Measurements from ENCODE around the gene NFIX. TPM values are rescaled to one million over a fixed set of nuclear protein-coding genes. Genes with fewer than 3 reads are reported as not detected.

NFIX gene
- polyA plus RNA-seq, 3 donors, result 0.25 to 3.7 (median 0.90) TPM

DNA sequence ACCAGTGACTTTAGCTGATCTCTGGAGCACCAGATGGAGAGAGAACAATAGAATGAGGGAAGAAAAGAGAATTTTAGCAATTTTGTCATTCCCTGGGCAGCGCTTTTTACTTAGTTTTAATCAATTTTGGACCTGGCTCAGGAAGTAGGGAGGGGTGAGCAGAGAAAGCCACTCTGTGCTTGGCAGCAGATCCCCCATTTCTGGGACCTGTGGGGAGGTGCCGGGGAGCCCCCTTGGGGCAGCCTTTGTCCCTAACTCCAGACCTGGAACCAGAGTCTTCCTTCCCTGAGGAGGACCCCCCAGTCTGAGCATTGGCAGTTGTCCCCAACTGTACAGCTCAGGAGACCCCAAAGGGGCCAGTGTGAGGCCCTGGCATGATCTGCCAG is 96.9 kb downstream of the NFIX start:
- Histone ChIP-seq H3K4me1 (ENCODE audit: control insufficient read depth in 1 of 2, insufficient read depth in 2 of 2, low read length in 2 of 2) (peaks cover 26 to 36% of the 10 kb centered on the region in 2 donors), H3K79me2 (ENCODE audit: insufficient read depth, low read length) (peaks cover 11% of the 10 kb centered on the region), H2AFZ (ENCODE audit: insufficient read depth, low read depth, low read length, poor library complexity, severe bottlenecking) (no peak overlapping the region), H3K4me2 (replicated peaks; ENCODE audit: extremely low read depth, low read length, poor library complexity, severe bottlenecking) (no peak overlapping the region), H3K9ac (ENCODE audit: insufficient read depth, low read length, poor library complexity, severe bottlenecking) (no peak overlapping the region), H4K20me1 (ENCODE audit: insufficient read depth, low read length) (no peaks in the 10 kb centered on the region), H3K27me3 (ENCODE audit: control insufficient read depth in 2 of 2, insufficient read depth in 2 of 2, low read length in 2 of 2) (no peaks in the 10 kb centered on the region), H3K36me3 (replicated peaks in 1 of 2; ENCODE audit: control insufficient read depth in 1 of 2, insufficient read depth in 2 of 2, low read length in 2 of 2) (no peaks in the 10 kb centered on the region), H3K27ac (ENCODE audit: low read depth in 1 of 2, low read length in 2 of 2) (no peak overlapping the region), H3K4me3 (replicated peaks in 1 of 3; ENCODE audit: low read depth in 2 of 3, low read length in 3 of 3) (no peak overlapping the region), H3K9me3 (replicated peaks in 1 of 2; ENCODE audit: control insufficient read depth in 1 of 2, insufficient read depth in 1 of 2, low read length in 2 of 2) (no peaks in the 10 kb centered on the region)
- Mint-ChIP-seq H3K4me1 (peaks cover 24% of the 10 kb centered on the region), H3K4me3 (no peak overlapping the region), H3K27me3 (ENCODE audit: low read depth in 3 of 3) (peaks cover 3 to 5% (median 5%) of the 10 kb centered on the region in 3 donors), H3K9me3 (no peaks in the 10 kb centered on the region), H3K36me3 (no peaks in the 10 kb centered on the region), H3K27ac (no peak overlapping the region)
- WGBS (ENCODE audit: insufficient coverage), result 100% methylated on average over 2 of the region's 2 CpGs
- intact Hi-C loops (cut with micrococcal nuclease), result loop anchor here (2.0 to 10.0 kb wide), 2 partner anchors 113 to 297 kb away; partner anchors contain the start of gene JUNB (in 1 of the 2)
- TF ChIP-seq, protein P1, sequence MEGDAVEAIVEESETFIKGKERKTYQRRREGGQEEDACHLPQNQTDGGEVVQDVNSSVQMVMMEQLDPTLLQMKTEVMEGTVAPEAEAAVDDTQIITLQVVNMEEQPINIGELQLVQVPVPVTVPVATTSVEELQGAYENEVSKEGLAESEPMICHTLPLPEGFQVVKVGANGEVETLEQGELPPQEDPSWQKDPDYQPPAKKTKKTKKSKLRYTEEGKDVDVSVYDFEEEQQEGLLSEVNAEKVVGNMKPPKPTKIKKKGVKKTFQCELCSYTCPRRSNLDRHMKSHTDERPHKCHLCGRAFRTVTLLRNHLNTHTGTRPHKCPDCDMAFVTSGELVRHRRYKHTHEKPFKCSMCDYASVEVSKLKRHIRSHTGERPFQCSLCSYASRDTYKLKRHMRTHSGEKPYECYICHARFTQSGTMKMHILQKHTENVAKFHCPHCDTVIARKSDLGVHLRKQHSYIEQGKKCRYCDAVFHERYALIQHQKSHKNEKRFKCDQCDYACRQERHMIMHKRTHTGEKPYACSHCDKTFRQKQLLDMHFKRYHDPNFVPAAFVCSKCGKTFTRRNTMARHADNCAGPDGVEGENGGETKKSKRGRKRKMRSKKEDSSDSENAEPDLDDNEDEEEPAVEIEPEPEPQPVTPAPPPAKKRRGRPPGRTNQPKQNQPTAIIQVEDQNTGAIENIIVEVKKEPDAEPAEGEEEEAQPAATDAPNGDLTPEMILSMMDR (IDR thresholded peaks at IDR 0.05), result no peak
- DNase-seq, result no peak

DNA sequence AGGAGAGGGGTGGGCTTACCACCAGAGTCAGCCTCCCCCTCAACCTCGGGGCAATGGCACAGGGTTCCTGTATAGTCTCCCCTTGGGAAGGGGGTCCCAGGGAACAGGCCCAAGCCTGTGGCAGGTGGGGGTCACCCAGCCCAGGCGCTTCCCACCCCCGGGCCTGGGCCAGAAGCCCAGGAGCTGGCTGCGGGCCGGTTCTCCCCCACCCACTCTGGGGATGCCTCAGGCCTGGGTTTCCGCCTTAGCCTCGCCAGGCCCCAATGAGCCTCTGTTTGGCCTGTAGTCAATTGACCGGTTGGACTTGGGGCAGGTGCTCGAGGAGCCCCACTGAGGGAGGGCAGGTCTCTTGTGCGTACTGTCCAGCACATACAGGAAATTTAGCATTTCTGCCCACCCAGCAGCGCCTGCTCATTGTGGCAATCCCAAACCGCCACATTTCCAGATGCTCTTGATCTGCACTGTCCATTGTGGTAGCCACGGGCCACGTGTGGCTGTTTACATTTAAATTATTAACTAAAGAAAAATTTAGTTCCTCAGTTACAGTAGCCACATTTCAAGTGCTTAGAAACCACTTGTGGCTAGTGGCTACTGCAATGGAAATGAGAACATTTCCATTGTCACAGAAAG is 97.4 kb downstream of the NFIX start:
- DNase-seq, result no peak
- no peaks in the 10 kb centered on the region for H4K20me1 ChIP-seq (ENCODE audit: insufficient read depth, low read length)
- H3K27ac Mint-ChIP-seq, result no peak overlapping the region
- H3K36me3 ChIP-seq (replicated peaks in 1 of 2; ENCODE audit: control insufficient read depth in 1 of 2, insufficient read depth in 2 of 2, low read length in 2 of 2), result no peaks in the 10 kb centered on the region
- H3K27me3 Mint-ChIP-seq (ENCODE audit: low read depth in 3 of 3), result peaks cover 3 to 5% (median 5%) of the 10 kb centered on the region in 3 donors
- H3K4me1 ChIP-seq (ENCODE audit: control insufficient read depth in 1 of 2, insufficient read depth in 2 of 2, low read length in 2 of 2), result peaks cover 26 to 38% of the 10 kb centered on the region in 2 donors
- H3K27me3 ChIP-seq (ENCODE audit: control insufficient read depth in 2 of 2, insufficient read depth in 2 of 2, low read length in 2 of 2), result no peaks in the 10 kb centered on the region
- H3K4me3 ChIP-seq (replicated peaks in 1 of 3; ENCODE audit: low read depth in 2 of 3, low read length in 3 of 3), result no peak overlapping the region
- H3K9me3 Mint-ChIP-seq, result no peaks in the 10 kb centered on the region
- H3K36me3 Mint-ChIP-seq, result no peaks in the 10 kb centered on the region
- H3K27ac ChIP-seq (ENCODE audit: low read depth in 1 of 2, low read length in 2 of 2), result no peak overlapping the region
- H3K4me3 Mint-ChIP-seq, result no peak overlapping the region
- 97% methylated on average over 12 of the region's 14 CpGs for WGBS (ENCODE audit: insufficient coverage)
- peaks cover 24% of the 10 kb centered on the region for H3K4me1 Mint-ChIP-seq
- TF ChIP-seq, protein P1 (IDR thresholded peaks at IDR 0.05), result no peak
- H2AFZ ChIP-seq (ENCODE audit: insufficient read depth, low read depth, low read length, poor library complexity, severe bottlenecking), result no peak overlapping the region
- peaks cover 16% of the 10 kb centered on the region for H3K79me2 ChIP-seq (ENCODE audit: insufficient read depth, low read length)
- no peaks in the 10 kb centered on the region for H3K9me3 ChIP-seq (replicated peaks in 1 of 2; ENCODE audit: control insufficient read depth in 1 of 2, insufficient read depth in 1 of 2, low read length in 2 of 2)
- no peak overlapping the region for H3K4me2 ChIP-seq (replicated peaks; ENCODE audit: extremely low read depth, low read length, poor library complexity, severe bottlenecking)
- H3K9ac ChIP-seq (ENCODE audit: insufficient read depth, low read length, poor library complexity, severe bottlenecking), result no peak overlapping the region
- intact Hi-C loops (cut with micrococcal nuclease), result loop anchor here (2.0 to 10.0 kb wide), 2 partner anchors 114 to 298 kb away; partner anchors contain the start of gene JUNB (in 1 of the 2)
